ENCODE measurements around the gene ZNHIT2. TPM values are rescaled to one million over a fixed set of nuclear protein-coding genes. Genes with fewer than 3 reads are reported as not detected.

ZNHIT2 gene
- total and polyA plus RNA-seq, 2 of the 13 experiments (the other 11 are each of a cell fraction or from before 2014, with no cell fraction given), result 1.1 to 6.5 TPM

- no peak for TF ChIP-seq ZHX2 (IDR thresholded peaks at IDR 0.05; ENCODE audit: low read depth)
- TF ChIP-seq ZHX2 (CRISPR knock-in tag; IDR thresholded peaks at IDR 0.05; ENCODE audit: borderline replicate concordance), result no peak
- TF ChIP-seq ZBTB34 (CRISPR knock-in tag; IDR thresholded peaks at IDR 0.05), result no peak
- TF ChIP-seq NR1H2 (CRISPR knock-in tag; IDR thresholded peaks at IDR 0.05; ENCODE audit: borderline replicate concordance, low read depth), result no peak
- 0 out of 2 replicates have a peak, but pooled peaks have one; percentile 46 for TF ChIP-seq CCDC6 (CRISPR knock-in tag; IDR thresholded peaks at IDR 0.05)
- 0 out of 2 replicates have a peak, but pooled peaks have one; percentile 11 for TF ChIP-seq CEBPG (CRISPR knock-in tag; IDR thresholded peaks at IDR 0.05)
- TF ChIP-seq PCBP2 (optimal IDR thresholded peaks at IDR 0.05; ENCODE audit: low read depth, low read length, poor library complexity, severe bottlenecking), result no peak
- TF ChIP-seq, protein P1, sequence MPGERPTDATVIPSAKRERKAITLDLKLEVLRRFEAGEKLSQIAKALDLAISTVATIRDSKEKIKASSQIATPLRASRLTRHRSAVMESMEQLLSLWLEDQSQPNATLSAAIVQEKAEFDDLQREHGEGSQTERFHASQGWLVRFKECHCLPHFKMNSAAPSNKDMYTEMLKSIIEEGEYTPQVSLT (CRISPR knock-in tag; IDR thresholded peaks at IDR 0.05; ENCODE audit: borderline replicate concordance, low read depth), result no peak
- no peak; the same call in 1 of the 2 replicates for TF ChIP-seq ZNF33A (CRISPR knock-in tag; IDR thresholded peaks at IDR 0.05; ENCODE audit: borderline replicate concordance)
- TF ChIP-seq, protein P2, sequence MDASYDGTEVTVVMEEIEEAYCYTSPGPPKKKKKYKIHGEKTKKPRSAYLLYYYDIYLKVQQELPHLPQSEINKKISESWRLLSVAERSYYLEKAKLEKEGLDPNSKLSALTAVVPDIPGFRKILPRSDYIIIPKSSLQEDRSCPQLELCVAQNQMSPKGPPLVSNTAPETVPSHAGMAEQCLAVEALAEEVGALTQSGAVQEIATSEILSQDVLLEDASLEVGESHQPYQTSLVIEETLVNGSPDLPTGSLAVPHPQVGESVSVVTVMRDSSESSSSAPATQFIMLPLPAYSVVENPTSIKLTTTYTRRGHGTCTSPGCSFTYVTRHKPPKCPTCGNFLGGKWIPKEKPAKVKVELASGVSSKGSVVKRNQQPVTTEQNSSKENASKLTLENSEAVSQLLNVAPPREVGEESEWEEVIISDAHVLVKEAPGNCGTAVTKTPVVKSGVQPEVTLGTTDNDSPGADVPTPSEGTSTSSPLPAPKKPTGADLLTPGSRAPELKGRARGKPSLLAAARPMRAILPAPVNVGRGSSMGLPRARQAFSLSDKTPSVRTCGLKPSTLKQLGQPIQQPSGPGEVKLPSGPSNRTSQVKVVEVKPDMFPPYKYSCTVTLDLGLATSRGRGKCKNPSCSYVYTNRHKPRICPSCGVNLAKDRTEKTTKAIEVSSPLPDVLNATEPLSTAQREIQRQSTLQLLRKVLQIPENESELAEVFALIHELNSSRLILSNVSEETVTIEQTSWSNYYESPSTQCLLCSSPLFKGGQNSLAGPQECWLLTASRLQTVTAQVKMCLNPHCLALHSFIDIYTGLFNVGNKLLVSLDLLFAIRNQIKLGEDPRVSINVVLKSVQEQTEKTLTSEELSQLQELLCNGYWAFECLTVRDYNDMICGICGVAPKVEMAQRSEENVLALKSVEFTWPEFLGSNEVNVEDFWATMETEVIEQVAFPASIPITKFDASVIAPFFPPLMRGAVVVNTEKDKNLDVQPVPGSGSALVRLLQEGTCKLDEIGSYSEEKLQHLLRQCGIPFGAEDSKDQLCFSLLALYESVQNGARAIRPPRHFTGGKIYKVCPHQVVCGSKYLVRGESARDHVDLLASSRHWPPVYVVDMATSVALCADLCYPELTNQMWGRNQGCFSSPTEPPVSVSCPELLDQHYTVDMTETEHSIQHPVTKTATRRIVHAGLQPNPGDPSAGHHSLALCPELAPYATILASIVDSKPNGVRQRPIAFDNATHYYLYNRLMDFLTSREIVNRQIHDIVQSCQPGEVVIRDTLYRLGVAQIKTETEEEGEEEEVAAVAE (CRISPR knock-in tag; IDR thresholded peaks at IDR 0.05; ENCODE audit: borderline replicate concordance), result no peak
- no peak for TF ChIP-seq JUNB (CRISPR knock-in tag; IDR thresholded peaks at IDR 0.05; ENCODE audit: borderline replicate concordance)
- TF ChIP-seq ZFP36 (IDR thresholded peaks at IDR 0.05; ENCODE audit: borderline replicate concordance, low read depth, low read length, partially characterized antibody), result no peak
- no peak for TF ChIP-seq ZBTB7B (CRISPR knock-in tag; IDR thresholded peaks at IDR 0.05)
- TF ChIP-seq, protein P3, sequence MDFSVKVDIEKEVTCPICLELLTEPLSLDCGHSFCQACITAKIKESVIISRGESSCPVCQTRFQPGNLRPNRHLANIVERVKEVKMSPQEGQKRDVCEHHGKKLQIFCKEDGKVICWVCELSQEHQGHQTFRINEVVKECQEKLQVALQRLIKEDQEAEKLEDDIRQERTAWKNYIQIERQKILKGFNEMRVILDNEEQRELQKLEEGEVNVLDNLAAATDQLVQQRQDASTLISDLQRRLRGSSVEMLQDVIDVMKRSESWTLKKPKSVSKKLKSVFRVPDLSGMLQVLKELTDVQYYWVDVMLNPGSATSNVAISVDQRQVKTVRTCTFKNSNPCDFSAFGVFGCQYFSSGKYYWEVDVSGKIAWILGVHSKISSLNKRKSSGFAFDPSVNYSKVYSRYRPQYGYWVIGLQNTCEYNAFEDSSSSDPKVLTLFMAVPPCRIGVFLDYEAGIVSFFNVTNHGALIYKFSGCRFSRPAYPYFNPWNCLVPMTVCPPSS (IDR thresholded peaks at IDR 0.05), result no peak
- no peak for TF ChIP-seq ZNF644 (CRISPR knock-in tag; IDR thresholded peaks at IDR 0.05; ENCODE audit: low read depth)
Measured at GRCh38 chr11:65111744-65112545, 5.6 kb downstream of the ZNHIT2 start, which contains the start of gene TM7SF2 (continued).
